ENCODE results near the gene IDNK.

GRCh38 chr9:83574482-83574881 lies 48.5 kb upstream of the IDNK start:
- TF ChIP-seq, protein P1, sequence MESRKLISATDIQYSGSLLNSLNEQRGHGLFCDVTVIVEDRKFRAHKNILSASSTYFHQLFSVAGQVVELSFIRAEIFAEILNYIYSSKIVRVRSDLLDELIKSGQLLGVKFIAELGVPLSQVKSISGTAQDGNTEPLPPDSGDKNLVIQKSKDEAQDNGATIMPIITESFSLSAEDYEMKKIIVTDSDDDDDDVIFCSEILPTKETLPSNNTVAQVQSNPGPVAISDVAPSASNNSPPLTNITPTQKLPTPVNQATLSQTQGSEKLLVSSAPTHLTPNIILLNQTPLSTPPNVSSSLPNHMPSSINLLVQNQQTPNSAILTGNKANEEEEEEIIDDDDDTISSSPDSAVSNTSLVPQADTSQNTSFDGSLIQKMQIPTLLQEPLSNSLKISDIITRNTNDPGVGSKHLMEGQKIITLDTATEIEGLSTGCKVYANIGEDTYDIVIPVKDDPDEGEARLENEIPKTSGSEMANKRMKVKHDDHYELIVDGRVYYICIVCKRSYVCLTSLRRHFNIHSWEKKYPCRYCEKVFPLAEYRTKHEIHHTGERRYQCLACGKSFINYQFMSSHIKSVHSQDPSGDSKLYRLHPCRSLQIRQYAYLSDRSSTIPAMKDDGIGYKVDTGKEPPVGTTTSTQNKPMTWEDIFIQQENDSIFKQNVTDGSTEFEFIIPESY (IDR thresholded peaks at IDR 0.05): no peak
- TF ChIP-seq CTCF (IDR thresholded peaks at IDR 0.05; ENCODE audit: low read depth, low read length, missing input control): no peak
